GM12878 (cell line): ENCODE measurements around the gene CRTC3. TPM values are rescaled to one million over a fixed set of nuclear protein-coding genes. Genes with fewer than 3 reads are reported as not detected.

Source experiments
- ATAC-seq: fragments of 200-7000 bp; cut with Tn5 transposase; 3 replicates; pipeline ENCODE4 v1.9.1; 2020; ENCODE audit warnings: mild to moderate bottlenecking, moderate library complexity
- BruUV-seq: library from RNA; stranded (reverse); fragments of 400-500 nt; replicated peaks from 2 replicates; lab custom pipeline; 2021; lab: Mats Ljungman, UMichigan
- CTCF ChIA-PET: fragments of 300-600 bp; sonication (Branson Sonifier 250); formaldehyde crosslinking; extraction: SDS; loops from one replicate; lab custom pipeline; 2021; ENCODE audit warnings: inconsistent platforms; lab: Yijun Ruan, JAX
- POLR2A ChIA-PET: fragments of 350-600 bp; formaldehyde crosslinking; extraction: SDS; loops from one replicate; lab custom pipeline; 2021; ENCODE audit warnings: inconsistent platforms; lab: Charles Lee
- RAD21 ChIA-PET: fragments of 300-600 bp; sonication (Branson Sonifier 250); formaldehyde crosslinking; loops from one replicate; lab custom pipeline; 2023; ENCODE audit warnings: antibody characterized with exemption; ENCODE audit not compliant: unreplicated experiment; lab: Charles Lee
- SMC1A ChIA-PET: fragments of 300-600 bp; sonication (Branson Sonifier 250); formaldehyde crosslinking; loops from one replicate; lab custom pipeline; 2023; ENCODE audit not compliant: unreplicated experiment, uncharacterized antibody; lab: Charles Lee
- DNase-seq: peaks from one replicate; pipeline ENCODE4 v3.0.0-alpha.2; 2011; ENCODE audit warnings: low read depth, low spot score
- FAIRE-seq: peaks from 3 replicates; lab custom pipeline; 2011; peaks lifted over from hg19 to GRCh38; lab: Jason Lieb, UNC
- H2AFZ ChIP-seq: 2 replicates; pipeline ENCODE4 v1.6.0; 2011; ENCODE audit warnings: low read depth, low read length, control low read depth; ENCODE audit not compliant: control insufficient read depth
- H3K27ac ChIP-seq: 2 replicates; pipeline ENCODE4 v1.5.1; 2011; ENCODE audit warnings: control low read depth; ENCODE audit not compliant: control insufficient read depth, insufficient read depth
- H3K27me3 ChIP-seq, 2 experiments: replicated peaks in 1 of 2; 2 replicates each; pipeline versions ENCODE4 v1.6.0 to v1.6.1; 2011; ENCODE audit warnings: low read length in 1 of 2; ENCODE audit not compliant: control insufficient read depth in 2 of 2, insufficient read depth in 2 of 2
- H3K36me3 ChIP-seq, 2 experiments: 2 replicates each; pipeline ENCODE4 v1.5.1; 2011; ENCODE audit warnings: low read length in 1 of 2; ENCODE audit not compliant: control insufficient read depth in 2 of 2, insufficient read depth in 2 of 2
- H3K4me1 ChIP-seq: 2 replicates; pipeline ENCODE4 v1.6.1; 2011; ENCODE audit warnings: mild to moderate bottlenecking, low read length, moderate library complexity, mixed read lengths; ENCODE audit not compliant: control insufficient read depth, insufficient read depth
- H3K4me2 ChIP-seq: 2 replicates; pipeline ENCODE4 v1.6.0; 2011; ENCODE audit warnings: control low read depth; ENCODE audit not compliant: control insufficient read depth, insufficient read depth
- H3K4me3 ChIP-seq: fragments of 200-600 bp; sonication (generic); 2 replicates; pipeline ENCODE4 v1.5.1; 2016
- H3K79me2 ChIP-seq: 2 replicates; pipeline ENCODE4 v1.6.0; 2011; ENCODE audit warnings: low read length; ENCODE audit not compliant: control insufficient read depth, insufficient read depth
- H3K9ac ChIP-seq: 2 replicates; pipeline ENCODE4 v1.8.0; 2011; ENCODE audit warnings: low read length, control low read depth, mixed read lengths; ENCODE audit not compliant: control insufficient read depth, insufficient read depth
- H3K9me3 ChIP-seq: replicated peaks from 3 replicates; pipeline ENCODE4 v1.5.1; 2011; ENCODE audit warnings: mild to moderate bottlenecking, low read length; ENCODE audit not compliant: control insufficient read depth, insufficient read depth
- H4K20me1 ChIP-seq: 2 replicates; pipeline ENCODE4 v1.6.0; 2011; ENCODE audit not compliant: control insufficient read depth, insufficient read depth
- FOS ChIP-seq: IDR thresholded peaks from 3 replicates; pipeline ENCODE4 v1.6.1; 2011; ENCODE audit warnings: borderline replicate concordance; ENCODE audit not compliant: insufficient read length; ENCODE audit errors: extremely low read depth
- NBN ChIP-seq: fragments of 450-650 bp; IDR thresholded peaks from 2 replicates; pipeline ENCODE4 v1.6.1; 2016
- NKRF ChIP-seq: fragments of 450-650 bp; conservative IDR thresholded peaks from 2 replicates; pipeline ENCODE4 v1.6.1; 2017; ENCODE audit warnings: mild to moderate bottlenecking, moderate library complexity
- RELB ChIP-seq: fragments of 450-650 bp; IDR thresholded peaks from 2 replicates; pipeline ENCODE4 v1.6.1; 2017; ENCODE audit warnings: low read depth, mild to moderate bottlenecking, moderate library complexity
- SPI1 ChIP-seq: IDR thresholded peaks from 2 replicates; pipeline ENCODE4 v1.6.1; 2011; ENCODE audit warnings: low read depth, mild to moderate bottlenecking, low read length, moderate library complexity, borderline replicate concordance; ENCODE audit not compliant: insufficient read depth
- SUZ12 ChIP-seq: fragments of 200-600 bp; sonication (generic); IDR thresholded peaks from one replicate; pipeline ENCODE4 v1.6.1; 2018; ENCODE audit warnings: antibody characterized with exemption, mild to moderate bottlenecking; ENCODE audit not compliant: unreplicated experiment
- ZBTB33 ChIP-seq: fragments of 450-650 bp; IDR thresholded peaks from 2 replicates; pipeline ENCODE4 v1.6.1; 2017; ENCODE audit warnings: mild to moderate bottlenecking
- WGBS: methylation state at CpG from one replicate; pipeline ENCODE4 v1.1.6; 2016; ENCODE audit warnings: low lambda C conversion rate; ENCODE audit not compliant: insufficient replicate concordance, insufficient coverage; ENCODE audit errors: missing lambda C conversion rate; 5-methylcytosine and 5-hydroxymethylcytosine counted together
- in situ Hi-C: fragments of 300-500 bp; cut with MboI; formaldehyde crosslinking; loops from 9 replicates; pipeline ENCODE4 v1.14.3; 2018; ENCODE audit warnings: mixed read lengths
- intact Hi-C: fragments of 100-400 bp; cut with micrococcal nuclease; formaldehyde crosslinking; loops from one replicate; pipeline ENCODE4 v1.14.2; 2022; ENCODE audit not compliant: unreplicated experiment
- polyA plus RNA-seq, 11 experiments: library from polyadenylated mRNA; depleted of rRNA in 4 of 11; unstranded in 6 of 11; stranded (reverse) in 5 of 11; fragments of >200 nt; fragmentation: Nextera tagmentation in 4 of 11; fragmentation: Illumina TruSeq in 1 of 11; extraction: Ambion mirVana in 4 of 11; extraction: Trizol in 1 of 11; gene quantifications; 1 replicate in 1 of 11; 2 replicates in 10 of 11; pipeline versions ENCODE4 v1.2.1 to v1.2.3, GENCODE V29; 2011 to 2016; ENCODE audit warnings: inconsistent platforms in 2 of 11, missing spikeins in 2 of 11, low read depth in 1 of 11
- total RNA-seq, 4 experiments: library from RNA; depleted of rRNA in 3 of 4; stranded (reverse); fragments of >200 nt in 3 of 4; fragmentation: Illumina TruSeq in 1 of 4; extraction: Trizol in 1 of 4; gene quantifications; 2 replicates each; pipeline versions ENCODE4 v1.2.1 to v1.2.3, GENCODE V29; 2013 to 2021
- TF ChIP-seq, protein P1 (sequence below): fragments of 450-650 bp; IDR thresholded peaks from 2 replicates; pipeline ENCODE4 v1.6.1; 2014; ENCODE audit warnings: mild to moderate bottlenecking

CRTC3 gene
- total and polyA plus RNA-seq, 10 of the 15 experiments (the other 5 are each of a cell fraction or from before 2014, with no cell fraction given), result 3.5 to 36.9 (median 18.9) TPM

- no peak for FAIRE-seq
- Histone ChIP-seq H3K79me2 (no peaks in the 10 kb centered on the region), H3K4me1 (peaks cover 14% of the 10 kb centered on the region), H3K4me3 (no peak overlapping the region), H3K27ac (no peak overlapping the region), H3K36me3 (no peaks in the 10 kb centered on the region), H2AFZ (peak overlapping the region; percentile 72), H3K9ac (no peak overlapping the region), H3K9me3 (no peaks in the 10 kb centered on the region), H4K20me1 (no peaks in the 10 kb centered on the region), H3K4me2 (no peak overlapping the region), H3K27me3 (no peaks in the 10 kb centered on the region)
- ChIA-PET SMC1A (interaction anchor here (0.7 to 2.9 kb wide), 14 partner anchors 11 to 415 kb away, joined by 3 to 10 read pairs (median 3); partner anchors contain the start of gene UNC45A), CTCF (interaction anchor here (0.8 to 1.6 kb wide), 8 partner anchors 10 to 219 kb away, joined by 3 to 9 read pairs (median 4); partner anchors contain the start of gene CRTC3), RAD21 (interaction anchor here (0.7 to 1.1 kb wide), 3 partner anchors 41 to 214 kb away, joined by 3 read pairs; no protein-coding TSS in a partner anchor), POLR2A (interaction anchor here (0.9 to 1.5 kb wide), 2 partner anchors 11 to 180 kb away, joined by 3 read pairs; no protein-coding TSS in a partner anchor)
- peak; percentile 12 for DNase-seq
- 83% methylated on average over 5 of the region's 5 CpGs for WGBS
- intact Hi-C loops (loop anchor here (10.0 kb wide), 1 partner anchor 174 kb away; no protein-coding TSS in a partner anchor), in situ Hi-C loops (no loop called here)
- ATAC-seq, result peak; percentile 73
- no TSS peak for BruUV-seq
- TF ChIP-seq RELB (0 out of 2 replicates have a peak, but pooled peaks have one; percentile 24), FOS (no peak)
These were observed 9.4 kb upstream of the CRTC3 start for GRCh38 chr15:90520365-90520764.

- Histone ChIP-seq H4K20me1 (no peaks in the 10 kb centered on the region), H3K4me3 (no peak overlapping the region), H2AFZ (no peak overlapping the region), H3K27me3 (no peaks in the 10 kb centered on the region), H3K79me2 (no peaks in the 10 kb centered on the region), H3K4me2 (no peak overlapping the region), H3K36me3 (no peaks in the 10 kb centered on the region), H3K4me1 (peaks cover 14% of the 10 kb centered on the region), H3K9me3 (no peaks in the 10 kb centered on the region), H3K9ac (no peak overlapping the region), H3K27ac (no peak overlapping the region)
- FAIRE-seq (no peak), DNase-seq (no peak), ATAC-seq (no peak)
- ChIA-PET POLR2A (interaction anchor here (0.6 to 0.9 kb wide), 2 partner anchors 17 to 163 kb away, joined by 3 to 6 read pairs; no protein-coding TSS in a partner anchor), SMC1A (interaction anchor here (1.0 to 1.5 kb wide), 3 partner anchors 12 to 75 kb away, joined by 3 to 4 read pairs (median 3); no protein-coding TSS in a partner anchor), RAD21 (interaction anchor here (1.2 kb wide), 1 partner anchor 64 kb away, joined by 3 read pairs; no protein-coding TSS in a partner anchor), CTCF (interaction anchor here (0.5 to 1.5 kb wide), 2 partner anchors 20 to 124 kb away, joined by 3 read pairs; no protein-coding TSS in a partner anchor)
- intact Hi-C loops, result loop anchor here (10.0 kb wide), 1 partner anchor 171 kb away; no protein-coding TSS in a partner anchor
- in situ Hi-C loops, result no loop called here
- BruUV-seq, result no TSS peak
- WGBS, result 95% methylated on average over 3 of the region's 3 CpGs
- TF ChIP-seq SUZ12, result no peak
- no peak for TF ChIP-seq NBN
- no peak for TF ChIP-seq SPI1
- no peak for TF ChIP-seq ZBTB33
- TF ChIP-seq, protein P1, sequence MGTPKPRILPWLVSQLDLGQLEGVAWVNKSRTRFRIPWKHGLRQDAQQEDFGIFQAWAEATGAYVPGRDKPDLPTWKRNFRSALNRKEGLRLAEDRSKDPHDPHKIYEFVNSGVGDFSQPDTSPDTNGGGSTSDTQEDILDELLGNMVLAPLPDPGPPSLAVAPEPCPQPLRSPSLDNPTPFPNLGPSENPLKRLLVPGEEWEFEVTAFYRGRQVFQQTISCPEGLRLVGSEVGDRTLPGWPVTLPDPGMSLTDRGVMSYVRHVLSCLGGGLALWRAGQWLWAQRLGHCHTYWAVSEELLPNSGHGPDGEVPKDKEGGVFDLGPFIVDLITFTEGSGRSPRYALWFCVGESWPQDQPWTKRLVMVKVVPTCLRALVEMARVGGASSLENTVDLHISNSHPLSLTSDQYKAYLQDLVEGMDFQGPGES, result no peak
- no peak for TF ChIP-seq NKRF
These were observed 6.3 kb upstream of the CRTC3 start for GRCh38 chr15:90523373-90523772.
